ENCODE measurements around the gene SLC17A3.

- TF ChIP-seq EZH2phosphoT487 (IDR thresholded peaks at IDR 0.05; ENCODE audit: insufficient read depth, low read depth) (no peak), EZH2 (IDR thresholded peaks at IDR 0.05; ENCODE audit: insufficient read depth, poor library complexity, severe bottlenecking) (no peak)
These were observed 22.1 kb downstream of the SLC17A3 start for GRCh38 chr6:25851961-25852360.

Measured in GM23248 (cell line).